Fibroblast of the conjunctiva (primary cell): ENCODE measurements around the gene FCHSD1.
A peak's percentile ranks its signal among the peaks of the same experiment; 100 is the strongest.

ENCODE experiments used
- DNase-seq: peaks from one replicate; pipeline ENCODE4 v3.0.0-alpha.2; 2010; ENCODE audit warnings: low read depth

The FCHSD1 gene

DNA sequence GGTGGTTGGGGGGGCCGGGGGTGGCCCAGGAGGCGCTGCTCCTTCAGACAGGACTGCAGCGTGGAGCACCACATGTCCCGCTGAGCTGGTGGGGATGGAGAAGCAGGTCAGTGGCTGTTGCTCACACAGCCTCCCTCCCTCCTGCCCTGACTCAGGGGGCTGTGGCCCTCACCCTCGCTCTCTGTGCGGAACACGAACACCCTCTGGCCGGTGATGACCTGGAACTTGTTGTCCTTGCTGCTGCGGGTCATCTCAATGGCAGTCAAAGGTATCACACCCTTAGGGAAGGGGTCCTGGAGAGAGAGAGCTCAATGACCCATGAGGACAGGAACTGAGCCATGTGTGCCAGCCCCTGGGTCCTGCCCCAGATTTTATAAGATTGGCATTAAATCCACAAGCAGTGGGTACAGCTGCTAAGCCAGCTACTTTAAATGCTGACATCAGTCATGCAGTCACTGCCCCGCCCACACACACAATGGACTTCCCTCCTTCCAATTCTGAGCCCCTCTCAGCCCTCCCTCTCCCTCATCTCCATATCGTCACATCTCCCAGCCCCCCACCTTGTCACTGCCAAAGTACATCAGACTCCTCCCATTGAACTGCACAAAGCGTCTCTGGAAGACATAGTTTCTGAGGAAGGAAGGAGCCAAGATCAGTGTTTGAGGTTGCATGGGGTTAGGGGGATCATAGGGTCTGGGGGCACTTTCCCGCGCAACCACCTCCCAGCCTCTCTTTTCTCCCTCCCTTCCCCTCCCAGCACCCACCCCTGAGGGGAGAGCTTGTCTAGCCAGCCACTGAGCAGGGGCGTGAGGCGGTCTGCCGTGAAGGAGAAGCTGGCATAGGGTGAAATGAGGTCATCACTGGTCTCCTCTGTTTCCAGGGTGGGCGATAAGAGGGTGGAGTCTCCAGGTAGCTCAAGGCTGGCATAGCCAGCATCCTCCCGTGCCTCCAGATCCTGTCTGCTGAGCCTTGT is 21.9 kb upstream of the FCHSD1 start:
- DNase-seq: no peak

DNA sequence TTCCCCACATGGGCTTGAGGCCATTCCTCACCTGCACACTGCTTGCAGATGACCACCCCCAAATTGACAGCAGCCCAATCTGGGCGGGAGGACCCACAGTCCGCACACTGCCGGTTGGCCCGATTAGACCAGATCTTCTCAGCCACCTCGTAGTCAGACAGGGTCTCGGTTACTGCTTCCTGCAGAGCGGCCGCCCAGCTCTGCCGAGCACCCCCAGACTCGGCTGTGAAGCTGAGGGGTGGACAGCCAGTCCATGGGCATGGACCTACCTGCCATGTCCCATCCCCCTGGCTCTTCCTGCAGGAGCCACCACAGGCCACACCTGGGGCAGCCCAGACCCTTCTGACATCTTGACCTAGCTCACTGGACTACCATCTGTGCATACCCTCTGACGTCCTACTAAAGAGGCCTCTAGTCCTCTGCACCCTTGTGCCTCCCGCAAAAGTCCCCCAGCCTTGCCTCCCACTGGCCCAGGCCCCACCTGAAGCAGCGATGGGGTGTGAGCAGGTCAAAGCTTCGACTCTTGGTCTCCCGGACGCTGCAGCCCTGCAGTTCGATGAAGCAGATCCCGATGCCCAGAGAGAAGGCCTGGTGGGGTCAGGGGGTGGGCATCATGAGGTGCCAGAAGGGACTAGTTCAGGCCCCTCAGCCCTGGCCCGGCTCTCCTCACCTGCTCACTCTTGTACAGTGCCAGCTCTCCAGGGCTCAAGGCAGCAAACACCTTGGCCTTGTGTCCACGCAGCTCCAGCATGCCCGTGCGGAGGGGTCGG is 21.0 kb upstream of the FCHSD1 start:
- no peak for DNase-seq

DNA sequence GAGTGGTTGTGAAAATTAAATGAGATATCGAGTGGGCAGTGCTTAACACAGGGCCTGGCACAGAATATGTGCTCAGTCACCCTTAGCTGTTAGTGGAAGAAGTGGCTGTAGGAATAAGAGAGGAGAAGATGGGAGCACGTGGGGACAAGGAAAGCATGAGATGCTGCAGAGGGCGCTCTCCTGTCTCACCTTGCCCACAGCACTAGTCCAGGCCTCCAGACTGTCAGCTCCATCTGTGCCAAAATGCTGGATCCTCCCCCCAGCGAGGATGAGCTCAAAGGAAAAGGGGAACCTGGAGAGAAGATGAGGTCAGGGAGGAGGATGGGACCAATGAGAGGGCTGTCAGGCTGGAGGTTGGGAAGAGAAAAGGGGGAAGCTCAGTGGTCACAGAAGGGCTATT is 18.3 kb upstream of the FCHSD1 start:
- DNase-seq: no peak

DNA sequence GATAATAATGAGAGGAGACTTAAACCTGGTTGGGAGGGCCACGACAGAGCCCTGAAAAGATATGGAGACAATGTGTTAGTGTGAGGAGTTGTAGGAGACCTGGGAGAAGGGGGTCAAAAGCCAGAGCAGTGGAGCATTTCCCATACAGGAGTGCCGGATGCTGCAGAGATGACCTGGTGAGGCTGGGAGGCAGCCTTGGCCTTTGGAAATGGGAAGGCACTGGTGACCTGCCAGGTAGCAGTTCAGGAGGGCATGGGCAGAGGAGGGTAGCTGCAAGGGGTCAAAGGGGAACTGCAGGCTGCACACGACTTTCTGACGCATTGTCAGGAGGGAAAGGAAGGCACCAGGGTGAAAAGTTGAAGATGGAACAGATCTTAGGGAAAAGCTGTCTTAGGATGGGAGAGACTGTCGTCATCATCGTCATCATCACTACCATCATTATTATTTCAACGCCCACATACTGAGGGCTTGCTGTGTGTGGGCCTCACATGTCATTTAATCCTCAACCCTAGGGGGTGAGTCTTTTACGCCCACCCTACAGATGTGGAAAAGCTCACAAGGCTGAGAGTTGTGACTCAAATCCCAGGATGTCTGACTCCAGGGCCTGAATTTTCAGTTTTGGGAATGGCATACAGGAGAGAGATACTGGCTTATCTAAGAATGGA is 17.5 kb upstream of the FCHSD1 start:
- no peak for DNase-seq

DNA sequence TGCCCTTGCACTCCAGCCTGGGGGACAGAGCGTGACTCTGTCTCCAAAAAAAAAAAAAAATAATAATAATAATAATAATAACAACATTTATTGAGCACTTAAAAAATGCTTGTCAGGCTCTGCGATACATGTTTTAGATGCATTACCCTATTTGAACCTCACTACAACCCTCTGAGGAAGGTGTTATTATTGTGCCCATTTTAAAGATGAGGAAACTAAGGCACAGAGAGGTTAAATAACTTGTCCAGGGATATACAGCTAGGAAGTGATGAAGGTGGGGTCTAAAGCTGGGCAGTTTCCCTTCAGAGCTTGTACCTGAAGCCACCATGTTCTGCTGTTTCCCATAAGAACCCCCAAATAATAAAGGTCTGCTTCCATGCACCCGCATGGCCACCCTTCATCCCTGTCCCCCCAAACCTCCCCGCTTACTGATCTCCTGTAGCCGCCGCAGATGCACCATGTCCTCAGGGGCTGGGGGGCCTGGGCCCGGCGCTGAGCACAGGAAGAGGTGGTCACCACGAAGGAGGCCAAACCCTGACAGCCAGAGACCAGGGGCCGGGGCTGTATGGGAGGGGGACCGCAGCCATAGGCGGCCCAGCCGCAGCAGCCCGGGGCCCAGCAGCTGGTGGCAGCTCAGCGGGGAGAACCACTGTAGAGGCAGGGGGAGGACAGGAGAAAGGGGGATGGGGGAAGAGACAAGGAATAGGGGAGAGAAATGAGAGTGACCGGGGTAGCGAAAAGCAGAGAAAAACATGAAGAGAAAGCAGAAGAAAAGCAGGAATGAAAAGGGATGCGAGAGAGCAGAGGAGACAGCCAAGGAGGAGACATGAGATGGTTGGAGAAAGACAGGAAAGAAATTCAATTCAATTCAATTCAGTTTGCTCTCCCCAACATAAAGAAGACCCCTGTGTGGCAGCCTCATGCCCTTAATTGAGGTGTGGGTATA is 15.1 kb upstream of the FCHSD1 start:
- no peak for DNase-seq

DNA sequence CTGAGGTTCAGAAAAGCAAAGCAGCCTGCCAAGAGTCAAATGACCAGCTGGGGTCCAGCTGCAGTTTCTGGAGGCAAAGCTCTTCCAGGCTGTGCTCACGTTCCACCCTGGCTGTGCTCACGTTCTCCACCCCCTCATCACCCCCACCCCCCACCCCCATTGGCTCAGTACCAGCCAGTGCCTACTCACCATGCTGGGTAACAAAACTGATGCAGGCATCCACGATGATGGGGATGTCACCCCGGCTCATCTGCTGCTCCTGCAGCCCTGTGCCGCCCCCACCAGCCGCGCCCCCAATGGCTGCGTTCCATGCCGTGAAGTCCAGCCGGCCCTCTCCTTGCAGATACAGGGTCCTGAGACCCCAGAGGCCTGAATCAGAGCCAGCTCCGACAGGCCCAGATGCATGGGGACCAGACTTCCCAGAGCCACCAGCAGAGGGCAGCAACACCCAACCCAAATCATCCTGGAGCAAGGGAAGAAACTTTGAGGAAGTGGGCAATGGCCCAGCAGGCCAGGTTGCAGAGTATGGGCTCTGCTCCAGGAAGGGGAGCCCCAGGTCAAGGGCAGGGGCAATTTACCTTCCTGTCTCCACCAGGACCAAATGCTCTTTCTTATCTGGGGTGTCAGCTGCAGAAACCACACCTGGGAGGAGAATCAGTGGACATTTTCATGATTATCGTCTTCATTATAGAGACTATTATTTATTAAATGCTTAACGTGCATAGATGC is 13.7 kb upstream of the FCHSD1 start:
- peak; percentile 30 for DNase-seq

DNA sequence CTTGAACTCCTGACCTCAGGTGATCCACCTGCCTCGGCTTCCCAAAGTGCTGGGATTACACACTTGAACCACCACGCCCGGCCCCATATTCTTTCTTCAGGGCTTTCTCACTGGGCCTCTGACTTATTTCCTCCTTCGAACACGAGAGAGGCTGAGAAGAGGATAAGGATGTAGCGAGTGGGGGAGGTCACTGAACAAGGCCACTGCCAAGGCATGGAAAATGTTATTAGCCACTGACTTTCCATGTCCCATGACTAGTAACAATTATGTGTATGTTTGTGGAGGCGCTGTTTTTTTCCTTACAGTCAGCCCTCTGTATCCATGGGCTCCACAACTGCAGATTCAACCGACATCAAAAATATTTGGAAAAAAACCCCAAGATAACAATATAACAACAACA is 12.3 kb upstream of the FCHSD1 start:
- DNase-seq: no peak

DNA sequence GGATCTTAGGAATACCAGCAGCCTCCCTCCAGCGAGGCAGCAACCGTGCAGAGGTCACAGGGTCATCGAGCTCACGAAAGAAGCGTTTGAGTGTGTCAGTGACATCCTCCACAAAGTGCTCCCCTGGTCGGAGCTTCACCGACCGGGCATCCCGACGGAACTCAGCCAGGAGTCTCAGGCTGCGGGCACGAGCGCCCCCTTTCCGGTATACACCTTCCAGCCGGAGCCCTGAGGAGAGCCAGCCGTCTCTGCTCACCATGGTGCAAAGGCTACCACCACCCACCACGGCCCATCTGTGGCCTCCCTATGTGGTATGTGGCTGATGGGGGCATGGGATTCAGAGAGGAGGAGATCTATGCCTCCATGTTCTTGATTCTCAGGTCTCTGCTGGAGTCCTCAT is 10.8 kb upstream of the FCHSD1 start:
- DNase-seq: no peak

DNA sequence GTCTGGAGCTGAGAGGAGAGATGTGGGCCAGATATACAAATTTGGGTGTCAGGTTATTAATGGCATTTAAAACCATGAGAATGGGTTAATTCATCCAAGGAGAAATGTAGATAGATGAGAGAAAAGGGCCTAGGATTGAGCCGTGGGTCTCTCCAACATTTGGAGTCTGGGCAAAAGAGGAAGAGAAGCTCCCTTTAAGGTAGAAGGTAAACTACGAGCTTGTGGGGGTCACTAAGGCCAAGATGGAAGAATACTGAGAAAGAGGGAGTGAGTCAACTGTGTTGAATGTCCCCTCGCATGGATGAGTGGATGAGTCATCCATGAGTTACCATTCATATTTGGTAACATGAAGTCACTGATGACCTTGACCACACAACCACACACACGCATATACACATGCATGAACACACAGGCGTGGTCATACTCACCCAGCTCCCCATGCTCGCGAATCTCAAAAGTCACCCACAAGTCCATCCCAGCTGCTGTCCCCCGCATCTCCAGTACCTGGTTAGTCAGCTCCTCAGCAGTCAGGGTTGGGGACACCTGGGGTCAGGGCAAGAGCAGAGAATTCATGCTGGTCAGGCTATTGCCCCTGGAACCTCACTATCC is 6.8 kb upstream of the FCHSD1 start:
- DNase-seq: peak; percentile 63

DNA sequence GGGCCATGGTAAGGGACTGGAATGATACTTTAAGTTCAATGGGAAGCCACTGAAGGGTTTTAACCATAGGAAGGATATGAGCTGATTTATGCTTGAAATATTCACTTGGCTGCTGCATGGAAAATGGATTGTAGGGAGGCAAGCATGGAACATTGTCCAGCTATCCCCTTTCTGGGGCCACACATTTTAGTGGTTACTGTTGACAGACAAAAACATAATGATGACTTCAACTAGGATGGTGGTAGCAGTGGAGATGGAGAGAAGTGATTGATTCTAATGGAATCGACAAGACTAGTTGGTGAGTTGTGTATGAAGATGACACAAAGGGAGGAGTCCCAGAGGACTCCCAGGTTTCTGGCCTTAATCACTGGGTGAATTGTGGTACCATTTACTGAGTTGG is 6.2 kb upstream of the FCHSD1 start:
- no peak for DNase-seq

DNA sequence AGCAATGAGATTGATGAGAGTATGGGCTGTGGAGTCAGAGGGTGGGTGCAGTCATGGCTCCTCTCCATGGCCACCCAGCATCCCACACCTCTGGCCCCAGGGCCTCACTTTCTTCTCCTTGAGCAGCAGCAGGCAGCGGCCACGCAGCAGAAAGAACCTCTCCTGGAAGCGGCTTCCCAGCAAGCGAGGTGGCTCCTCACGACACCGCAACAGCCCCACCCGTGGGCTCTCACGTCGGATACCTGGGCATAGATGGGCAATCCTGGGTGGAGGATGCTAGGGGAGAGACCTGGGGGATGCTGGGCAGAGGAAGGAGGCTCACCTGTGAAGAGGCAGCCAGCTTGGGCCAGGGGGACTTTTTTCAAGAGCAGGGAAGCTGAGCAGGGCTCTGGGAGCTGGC is 5.2 kb upstream of the FCHSD1 start:
- no peak for DNase-seq

DNA sequence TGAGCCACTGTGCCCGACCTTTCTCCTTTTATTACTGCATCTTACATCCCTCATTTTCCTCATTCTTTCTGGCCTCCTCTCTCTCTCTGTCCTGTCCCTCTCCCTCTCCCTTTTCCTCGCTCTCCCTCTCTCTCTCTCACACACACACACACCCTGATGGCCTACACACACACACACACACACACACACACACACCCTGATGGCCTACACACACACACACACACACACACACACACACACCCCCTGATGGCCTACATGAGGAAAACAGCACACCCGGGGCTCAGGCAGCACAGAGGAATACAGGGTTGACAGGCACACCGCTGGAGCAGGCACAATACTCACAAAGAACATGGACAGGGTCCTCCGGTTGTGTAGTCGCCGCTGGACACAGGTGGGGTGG is 3.8 kb upstream of the FCHSD1 start:
- DNase-seq: no peak

DNA sequence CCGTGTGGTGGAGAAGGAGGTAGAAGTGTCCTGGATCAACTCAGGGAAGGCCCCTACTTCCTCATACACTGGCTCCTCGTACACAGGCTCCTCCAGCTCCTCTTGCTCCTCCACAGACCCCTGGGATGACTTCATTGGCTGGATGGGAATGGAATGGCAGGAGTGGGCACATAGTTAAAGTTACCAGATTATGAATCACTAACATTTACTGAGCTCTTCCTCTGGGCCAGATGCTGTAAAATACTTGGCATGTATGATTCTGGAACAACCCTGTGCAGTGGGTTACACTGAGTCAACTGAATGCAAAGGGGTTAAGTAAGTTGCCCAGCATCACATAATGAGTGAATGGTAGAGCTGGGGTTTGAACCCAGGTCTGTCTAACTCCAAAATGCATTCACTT is 3.1 kb upstream of the FCHSD1 start:
- no peak for DNase-seq

DNA sequence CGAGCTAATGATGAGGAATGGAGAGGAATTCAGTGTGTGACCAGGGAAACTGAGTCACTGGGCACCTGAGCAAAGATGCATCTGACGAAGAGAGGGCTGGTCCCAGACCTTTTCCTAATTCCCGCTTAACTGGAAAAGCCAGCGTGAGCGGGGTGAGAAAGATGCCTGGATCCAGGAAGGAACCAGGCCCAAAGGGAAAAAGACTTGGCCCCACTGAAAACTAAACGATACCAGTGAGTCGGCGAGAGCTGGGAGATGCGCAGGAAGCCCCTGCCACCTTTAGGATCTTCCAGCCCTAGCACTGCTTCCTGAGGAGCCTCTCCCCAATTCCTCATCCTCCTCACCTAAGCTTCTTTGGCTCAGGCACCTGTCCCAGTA is 499 bp upstream of the FCHSD1 start:
- no peak for DNase-seq

DNA sequence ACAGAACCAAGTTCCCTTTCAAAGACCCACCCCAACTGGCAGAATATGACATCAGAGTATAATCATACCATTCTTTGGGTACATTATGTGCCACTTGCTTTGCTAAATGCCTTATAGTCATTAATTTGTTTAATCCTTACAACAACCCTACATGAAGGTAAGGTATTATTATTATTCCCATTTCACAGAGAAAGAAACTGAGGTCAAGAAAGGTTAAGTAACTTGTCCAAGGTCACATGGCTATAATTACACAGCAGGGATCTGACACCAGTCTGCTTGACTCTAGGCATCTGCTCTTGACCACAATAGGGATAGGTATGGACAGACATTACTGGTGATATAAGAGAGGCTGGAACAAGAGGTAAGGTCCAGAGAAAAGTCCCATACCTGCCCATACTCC is 1.2 kb downstream of the FCHSD1 start:
- no peak for DNase-seq

DNA sequence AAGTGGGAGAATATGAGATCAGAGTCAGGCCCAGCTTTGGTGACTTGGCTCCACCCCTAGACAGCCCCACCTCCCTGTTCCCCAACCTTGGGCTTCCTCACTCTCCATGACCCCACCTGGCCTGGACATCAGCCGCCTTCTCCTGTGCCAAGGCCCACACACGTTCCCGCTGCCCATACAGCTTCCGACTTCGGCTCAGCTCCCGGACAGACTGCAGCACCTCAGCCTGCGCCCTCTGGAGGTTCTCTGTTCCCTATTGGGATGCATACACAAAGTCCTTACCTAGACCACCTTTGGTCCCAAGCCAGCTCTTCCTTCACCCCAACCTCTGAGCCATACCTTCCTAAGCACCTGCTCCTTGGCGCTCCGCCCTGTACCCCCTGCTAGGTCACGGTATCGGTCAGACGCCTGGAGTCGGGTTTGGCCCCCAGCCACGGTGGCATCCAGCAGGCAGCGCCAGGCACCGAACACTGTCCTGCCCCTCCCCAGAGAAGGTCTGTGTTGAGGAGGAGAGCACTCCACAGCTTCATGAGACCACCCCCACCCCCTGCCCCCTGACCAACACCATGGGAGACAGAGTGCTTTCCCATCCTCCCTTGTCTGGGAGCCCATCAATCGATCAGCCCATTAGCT is 2.0 kb downstream of the FCHSD1 start:
- DNase-seq: no peak

DNA sequence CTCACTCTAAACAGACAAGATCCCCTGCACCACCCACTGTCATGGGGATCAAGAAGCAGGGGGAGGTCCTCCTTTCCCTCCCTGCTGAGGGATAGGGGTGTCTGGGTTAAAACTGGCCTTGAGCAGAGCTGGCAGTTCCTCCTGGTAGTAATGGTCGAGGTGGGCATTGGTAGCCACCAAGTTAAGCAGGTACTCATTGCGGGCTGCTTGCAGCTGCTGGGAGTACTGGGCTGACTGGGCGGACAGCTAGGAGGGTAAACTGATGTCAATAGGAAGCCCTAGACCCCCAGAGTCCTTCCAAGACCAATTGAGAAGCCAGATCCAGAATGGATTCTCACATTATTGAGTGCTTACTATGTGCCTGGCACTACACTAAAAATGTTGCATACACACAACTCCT is 3.4 kb downstream of the FCHSD1 start:
- no peak for DNase-seq

DNA sequence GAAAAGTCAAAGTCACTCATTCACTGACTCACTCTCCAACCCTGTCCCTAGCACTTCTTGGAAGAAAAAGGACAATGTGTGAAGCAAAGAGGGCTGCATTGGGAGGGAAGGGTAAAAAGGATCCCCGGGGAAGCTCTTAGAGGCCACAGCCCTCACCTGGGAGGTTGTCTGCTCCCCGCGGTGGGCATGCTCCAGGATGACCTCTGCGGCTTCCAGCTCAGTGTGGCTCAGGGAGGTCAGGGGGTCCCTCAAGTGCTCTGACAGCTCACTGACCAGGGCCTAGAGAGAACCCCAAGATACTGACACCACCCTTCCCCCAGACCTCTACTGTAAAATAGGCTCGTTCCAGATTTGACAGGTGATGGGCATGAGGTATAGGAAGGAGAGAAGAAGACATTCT is 4.0 kb downstream of the FCHSD1 start:
- no peak for DNase-seq

DNA sequence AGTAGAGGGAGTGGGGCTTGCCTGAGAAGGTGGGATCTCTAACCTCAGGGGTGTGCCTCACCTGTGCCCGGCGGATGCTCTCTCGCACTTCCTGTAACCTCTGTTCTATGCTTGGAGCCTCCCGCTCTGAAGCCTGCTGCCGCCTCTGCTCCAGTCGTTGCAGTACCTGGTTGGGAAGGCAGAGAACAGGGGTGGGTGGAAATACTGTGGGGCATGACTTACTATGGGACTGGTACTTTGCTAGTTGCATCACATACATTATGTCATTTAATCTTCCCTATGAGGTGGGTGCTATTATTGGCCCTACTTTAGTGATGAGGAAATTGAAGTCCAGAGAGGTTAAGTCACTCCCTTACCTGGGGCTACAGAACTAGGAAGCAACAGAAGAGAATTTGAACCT is 5.2 kb downstream of the FCHSD1 start:
- DNase-seq: no peak

DNA sequence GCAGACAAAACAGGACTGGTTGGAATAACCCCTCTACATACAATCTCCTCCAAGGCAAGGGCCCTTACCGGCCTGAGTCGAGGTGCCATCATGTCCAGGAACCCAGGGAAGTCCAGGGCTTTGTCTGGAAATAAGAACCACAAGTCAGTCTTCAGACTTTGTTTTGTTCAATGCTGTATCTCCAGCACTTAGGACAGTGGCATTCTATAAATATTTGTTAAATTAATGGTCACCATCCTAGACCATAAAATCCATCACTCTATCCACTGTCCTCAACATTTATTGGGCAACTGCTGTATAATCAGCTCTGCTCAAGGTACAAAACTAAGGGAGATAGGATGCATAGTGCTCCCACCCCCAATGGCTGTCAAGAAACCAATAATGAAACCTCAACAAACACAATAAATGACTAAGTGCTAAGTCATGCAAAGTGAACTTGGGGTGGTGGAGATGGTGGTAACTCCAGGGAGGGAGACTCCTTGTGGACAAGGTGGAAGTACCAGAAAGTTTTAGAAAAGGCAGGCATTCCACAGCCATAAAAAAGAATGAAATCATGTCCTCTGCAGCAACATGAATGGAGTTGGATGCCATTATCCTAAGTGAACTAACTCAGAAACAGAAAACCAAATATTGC is 9.5 kb downstream of the FCHSD1 start:
- no peak for DNase-seq
